ENCODE data around the gene GP9. TPM values are rescaled to one million over a fixed set of nuclear protein-coding genes. Genes with fewer than 3 reads are reported as not detected.

Gene GP9
- total RNA-seq, 4 donors from 2014 or later = not detected

DNA sequence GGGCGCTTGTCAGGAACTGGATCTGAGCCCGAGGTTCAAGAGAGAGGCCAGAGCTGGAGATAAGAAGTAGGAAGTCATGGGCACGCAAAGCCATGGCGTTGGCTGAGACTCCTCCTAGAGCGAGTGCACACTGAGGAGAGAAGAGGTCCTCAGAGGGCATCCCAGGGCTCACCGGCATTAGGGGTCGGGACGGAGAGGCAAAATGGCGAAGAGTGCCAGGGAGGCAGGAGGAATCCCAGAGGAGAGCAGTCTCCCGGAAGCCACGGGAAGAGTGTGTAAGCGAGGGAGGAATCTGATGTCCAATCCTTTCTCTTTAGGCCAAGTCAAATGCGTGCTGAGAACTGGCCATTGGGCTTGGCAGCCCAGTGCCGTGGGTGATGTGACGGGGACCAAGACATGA, 35.5 kb upstream of the GP9 start:
- no peaks in the 10 kb centered on the region for H3K9me3 ChIP-seq
- no peak for TF ChIP-seq EP300 (IDR thresholded peaks at IDR 0.05)
- no peak for TF ChIP-seq POLR2AphosphoS5 (IDR thresholded peaks at IDR 0.05)
- TF ChIP-seq, protein P1, sequence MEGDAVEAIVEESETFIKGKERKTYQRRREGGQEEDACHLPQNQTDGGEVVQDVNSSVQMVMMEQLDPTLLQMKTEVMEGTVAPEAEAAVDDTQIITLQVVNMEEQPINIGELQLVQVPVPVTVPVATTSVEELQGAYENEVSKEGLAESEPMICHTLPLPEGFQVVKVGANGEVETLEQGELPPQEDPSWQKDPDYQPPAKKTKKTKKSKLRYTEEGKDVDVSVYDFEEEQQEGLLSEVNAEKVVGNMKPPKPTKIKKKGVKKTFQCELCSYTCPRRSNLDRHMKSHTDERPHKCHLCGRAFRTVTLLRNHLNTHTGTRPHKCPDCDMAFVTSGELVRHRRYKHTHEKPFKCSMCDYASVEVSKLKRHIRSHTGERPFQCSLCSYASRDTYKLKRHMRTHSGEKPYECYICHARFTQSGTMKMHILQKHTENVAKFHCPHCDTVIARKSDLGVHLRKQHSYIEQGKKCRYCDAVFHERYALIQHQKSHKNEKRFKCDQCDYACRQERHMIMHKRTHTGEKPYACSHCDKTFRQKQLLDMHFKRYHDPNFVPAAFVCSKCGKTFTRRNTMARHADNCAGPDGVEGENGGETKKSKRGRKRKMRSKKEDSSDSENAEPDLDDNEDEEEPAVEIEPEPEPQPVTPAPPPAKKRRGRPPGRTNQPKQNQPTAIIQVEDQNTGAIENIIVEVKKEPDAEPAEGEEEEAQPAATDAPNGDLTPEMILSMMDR (IDR thresholded peaks at IDR 0.05) = no peak
- no peak for TF ChIP-seq POLR2A (IDR thresholded peaks at IDR 0.05)
- no peak overlapping the region for H3K4me3 ChIP-seq
- WGBS = 66% methylated on average over 15 of the region's 15 CpGs
- H3K27me3 ChIP-seq = no peaks in the 10 kb centered on the region
- H3K36me3 ChIP-seq = no peaks in the 10 kb centered on the region
- peak; percentile 51 to 73 for DNase-seq (ENCODE audit: low spot score in 2 of 2)
- H3K4me1 ChIP-seq = peaks cover 27% of the 10 kb centered on the region
- H3K27ac ChIP-seq = no peak overlapping the region

DNA sequence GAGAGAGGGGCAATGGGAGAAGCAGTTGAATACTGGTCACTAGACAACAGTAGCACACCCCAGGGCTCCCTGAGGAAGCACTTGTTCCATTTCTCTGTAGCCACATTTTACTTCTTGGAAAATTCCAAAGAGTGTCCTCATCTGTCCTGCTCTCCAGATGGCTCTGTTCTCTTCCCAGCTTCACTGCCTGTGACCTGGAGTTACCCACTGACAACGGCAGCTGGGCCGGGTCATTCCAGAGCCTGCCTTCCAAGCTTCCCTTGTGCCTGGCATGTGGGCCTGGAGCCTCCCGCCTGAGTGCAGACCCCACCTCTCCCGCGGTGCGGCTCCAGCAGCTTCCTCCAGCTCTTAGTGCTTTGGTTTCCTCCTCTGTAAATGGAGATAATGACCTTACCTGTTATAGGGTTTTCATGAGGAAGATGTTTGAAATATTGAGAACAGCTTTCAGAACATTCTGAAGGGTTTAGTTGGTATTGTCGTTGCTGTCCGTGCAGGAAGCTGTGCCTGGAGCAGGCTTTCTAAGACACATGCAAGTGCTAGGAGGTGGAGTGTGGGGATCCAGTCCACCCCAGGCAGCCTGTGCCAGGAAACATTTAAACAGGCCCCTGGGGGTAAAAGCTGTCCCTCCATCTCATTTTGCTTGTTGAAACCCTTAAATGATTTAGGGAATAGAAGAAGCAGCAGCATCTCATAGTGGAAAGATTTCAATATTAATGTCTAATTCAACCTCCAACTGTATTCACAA, 34.7 kb upstream of the GP9 start:
- H3K4me3 ChIP-seq = no peak overlapping the region
- 42% methylated on average over 8 of the region's 8 CpGs for WGBS
- peak; percentile 70 to 85 for DNase-seq (ENCODE audit: low spot score in 2 of 2)
- no peaks in the 10 kb centered on the region for H3K27me3 ChIP-seq
- peaks cover 27% of the 10 kb centered on the region for H3K4me1 ChIP-seq
- no peaks in the 10 kb centered on the region for H3K36me3 ChIP-seq
- H3K27ac ChIP-seq = peak overlapping the region; percentile 18
- no peaks in the 10 kb centered on the region for H3K9me3 ChIP-seq
- TF ChIP-seq, protein P1 (IDR thresholded peaks at IDR 0.05) = no peak
- no peak for TF ChIP-seq EP300 (IDR thresholded peaks at IDR 0.05)
- no peak for TF ChIP-seq POLR2A (IDR thresholded peaks at IDR 0.05)
- TF ChIP-seq POLR2AphosphoS5 (IDR thresholded peaks at IDR 0.05) = no peak

DNA sequence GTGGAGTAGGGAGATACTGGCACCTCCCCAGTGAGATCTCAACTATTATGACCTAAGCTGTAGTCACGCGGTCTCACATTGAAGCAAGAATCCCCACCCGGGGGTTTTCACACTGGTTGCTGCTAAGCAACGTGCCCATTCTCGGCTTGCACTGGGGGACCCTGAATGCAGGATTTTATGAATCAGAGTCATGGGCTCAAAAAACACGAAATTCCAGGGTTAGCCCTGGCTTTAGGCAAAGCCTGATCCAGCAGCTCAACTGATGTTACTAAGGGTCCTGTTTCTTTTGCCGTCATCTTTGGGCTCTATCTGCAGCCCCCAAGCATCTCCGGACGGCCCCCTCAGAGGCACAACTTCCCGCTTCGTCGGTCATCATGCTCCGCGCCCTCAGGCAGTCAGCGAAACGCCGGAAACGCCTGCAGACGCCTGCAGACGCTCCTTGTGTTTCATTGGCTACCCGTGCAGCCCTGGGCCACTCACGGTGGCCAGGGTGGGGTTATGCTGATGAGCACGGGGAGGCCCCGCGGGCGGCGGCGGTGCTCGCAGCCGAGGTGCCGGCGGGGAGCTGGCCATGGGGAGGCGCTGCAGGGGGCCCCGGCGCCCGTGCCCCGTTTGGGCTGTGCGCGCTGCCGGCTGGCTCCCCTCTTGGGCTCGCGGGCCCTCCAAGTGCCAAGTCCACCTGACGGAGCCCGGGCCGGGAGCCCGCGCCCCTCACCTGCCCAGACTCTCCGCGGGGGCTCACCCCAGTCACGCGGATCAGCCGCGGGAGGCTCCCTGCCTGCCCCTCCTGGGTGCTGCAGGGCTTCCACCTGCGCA, 33.6 kb upstream of the GP9 start:
- WGBS = 20% methylated on average over 8 of the region's 54 CpGs
- TF ChIP-seq POLR2AphosphoS5 (IDR thresholded peaks at IDR 0.05) = peak in 1 of 3 donors; percentile 34
- TF ChIP-seq, protein P1 (IDR thresholded peaks at IDR 0.05) = peak in 1 of 2 donors; percentile 88
- no peak for TF ChIP-seq EP300 (IDR thresholded peaks at IDR 0.05)
- peak in 1 of 2 donors; percentile 25 for TF ChIP-seq POLR2A (IDR thresholded peaks at IDR 0.05)
- Histone ChIP-seq H3K36me3 (no peaks in the 10 kb centered on the region), H3K9me3 (no peaks in the 10 kb centered on the region), H3K4me3 (peak overlapping the region; percentile 48), H3K4me1 (peaks cover 27% of the 10 kb centered on the region), H3K27ac (peak overlapping the region; percentile 18), H3K27me3 (no peaks in the 10 kb centered on the region)
- DNase-seq (ENCODE audit: low spot score in 2 of 2) = peak; percentile 92 to 93

DNA sequence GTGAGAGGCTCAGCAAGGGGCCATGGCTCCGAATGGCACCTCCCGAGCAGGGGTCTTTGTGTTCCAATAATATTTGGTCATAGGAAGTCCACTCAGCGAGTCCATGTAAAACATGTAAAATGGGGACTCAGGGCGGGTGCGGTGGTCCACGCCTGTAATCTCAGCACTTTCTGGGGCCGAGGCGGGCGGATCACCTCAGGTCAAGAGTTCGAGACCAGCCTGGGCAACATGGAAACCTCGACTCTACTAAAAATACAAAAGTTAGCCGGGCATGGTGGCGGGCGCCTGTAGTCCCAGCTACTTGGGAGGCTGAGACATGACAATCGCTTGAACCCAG, 33.1 kb upstream of the GP9 start:
- no peak for DNase-seq (ENCODE audit: low spot score in 2 of 2)
- H3K9me3 ChIP-seq = no peaks in the 10 kb centered on the region
- no peaks in the 10 kb centered on the region for H3K36me3 ChIP-seq
- H3K4me3 ChIP-seq = peak overlapping the region; percentile 48
- no peak for TF ChIP-seq POLR2AphosphoS5 (IDR thresholded peaks at IDR 0.05)
- TF ChIP-seq POLR2A (IDR thresholded peaks at IDR 0.05) = no peak
- TF ChIP-seq, protein P1 (IDR thresholded peaks at IDR 0.05) = no peak
- no peak for TF ChIP-seq EP300 (IDR thresholded peaks at IDR 0.05)
- whole genome bisulfite sequencing = 75% methylated on average over 15 of the region's 15 CpGs
- H3K4me1 ChIP-seq = peaks cover 27% of the 10 kb centered on the region
- H3K27ac ChIP-seq = no peak overlapping the region
- H3K27me3 ChIP-seq = no peaks in the 10 kb centered on the region

DNA sequence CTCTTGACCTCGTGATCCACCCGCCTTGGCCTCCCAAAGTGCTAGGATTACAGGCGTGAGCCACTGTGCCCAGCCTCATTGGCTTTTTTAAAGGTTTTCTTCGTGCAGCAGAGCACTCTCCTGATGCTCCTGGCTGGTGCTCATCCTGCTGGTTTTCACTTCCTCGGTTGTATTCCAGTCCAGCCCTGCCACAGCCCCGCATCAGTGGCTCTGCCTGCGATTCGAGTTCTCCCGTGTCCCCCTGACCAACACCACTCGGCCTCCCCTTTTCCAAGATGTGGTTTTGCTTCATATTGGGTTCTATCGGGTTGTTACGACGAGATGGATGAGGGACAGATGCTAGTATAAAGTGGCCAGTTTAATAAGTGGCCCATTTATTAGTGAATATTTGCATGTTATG, 31.7 kb upstream of the GP9 start:
- Histone ChIP-seq H3K27ac (no peak overlapping the region), H3K36me3 (no peaks in the 10 kb centered on the region), H3K4me1 (peaks cover 27% of the 10 kb centered on the region), H3K4me3 (no peak overlapping the region), H3K27me3 (no peaks in the 10 kb centered on the region), H3K9me3 (no peaks in the 10 kb centered on the region)
- TF ChIP-seq EP300 (IDR thresholded peaks at IDR 0.05) (no peak), POLR2AphosphoS5 (IDR thresholded peaks at IDR 0.05) (no peak), POLR2A (IDR thresholded peaks at IDR 0.05) (no peak)
- TF ChIP-seq, protein P1 (IDR thresholded peaks at IDR 0.05) = no peak
- DNase-seq (ENCODE audit: low spot score in 2 of 2) = no peak
- 96% methylated on average over 13 of the region's 13 CpGs for WGBS

Measured in suprapubic skin (tissue), 4 donors.